ENCODE measurements around the gene LYST.

DNA sequence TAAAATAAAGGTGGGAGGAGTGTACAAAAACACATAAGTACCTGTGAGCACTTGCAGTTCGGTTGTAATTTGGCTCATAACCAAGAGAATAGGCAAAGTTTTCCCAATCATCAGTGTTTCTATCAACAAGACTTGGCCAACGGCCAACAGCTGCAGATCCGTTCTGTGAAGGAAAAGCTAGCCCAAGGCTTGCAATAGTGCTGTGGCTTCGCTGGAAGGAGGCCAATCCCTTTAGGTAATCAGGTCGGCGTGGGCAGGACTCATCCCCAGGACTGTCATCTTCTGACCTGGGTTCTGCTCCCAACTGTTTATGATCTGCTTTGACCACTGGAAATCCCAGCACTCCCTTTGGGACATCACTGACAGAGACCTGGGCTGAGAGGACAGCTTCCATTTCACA lies 107.8 kb downstream of the LYST start:
- TF ChIP-seq, protein P1, sequence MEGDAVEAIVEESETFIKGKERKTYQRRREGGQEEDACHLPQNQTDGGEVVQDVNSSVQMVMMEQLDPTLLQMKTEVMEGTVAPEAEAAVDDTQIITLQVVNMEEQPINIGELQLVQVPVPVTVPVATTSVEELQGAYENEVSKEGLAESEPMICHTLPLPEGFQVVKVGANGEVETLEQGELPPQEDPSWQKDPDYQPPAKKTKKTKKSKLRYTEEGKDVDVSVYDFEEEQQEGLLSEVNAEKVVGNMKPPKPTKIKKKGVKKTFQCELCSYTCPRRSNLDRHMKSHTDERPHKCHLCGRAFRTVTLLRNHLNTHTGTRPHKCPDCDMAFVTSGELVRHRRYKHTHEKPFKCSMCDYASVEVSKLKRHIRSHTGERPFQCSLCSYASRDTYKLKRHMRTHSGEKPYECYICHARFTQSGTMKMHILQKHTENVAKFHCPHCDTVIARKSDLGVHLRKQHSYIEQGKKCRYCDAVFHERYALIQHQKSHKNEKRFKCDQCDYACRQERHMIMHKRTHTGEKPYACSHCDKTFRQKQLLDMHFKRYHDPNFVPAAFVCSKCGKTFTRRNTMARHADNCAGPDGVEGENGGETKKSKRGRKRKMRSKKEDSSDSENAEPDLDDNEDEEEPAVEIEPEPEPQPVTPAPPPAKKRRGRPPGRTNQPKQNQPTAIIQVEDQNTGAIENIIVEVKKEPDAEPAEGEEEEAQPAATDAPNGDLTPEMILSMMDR (IDR thresholded peaks at IDR 0.05; ENCODE audit: poor library complexity): no peak
- TF ChIP-seq EZH2phosphoT487 (IDR thresholded peaks at IDR 0.05; ENCODE audit: low read depth, severe bottlenecking, unreplicated experiment): no peak
- no peak for TF ChIP-seq EZH2 (IDR thresholded peaks at IDR 0.05; ENCODE audit: borderline replicate concordance)

Measured in hepatocyte (in vitro differentiated cells).